GM13976 (cell line): Measurements from ENCODE around the gene DEDD2.

Experiments used
- DNase-seq: peaks from one replicate; pipeline ENCODE4 v3.0.0; 2012; ENCODE audit warnings: low spot score
- in situ Hi-C: fragments of 300-500 bp; cut with MboI; formaldehyde crosslinking; loops from one replicate; pipeline ENCODE4 v1.12.0; 2022; ENCODE audit warnings: low sequenced_read_pairs, mixed read lengths, inconsistent platforms; ENCODE audit not compliant: unreplicated experiment
- TF ChIP-seq, protein P1 (sequence below): IDR thresholded peaks from 2 replicates; pipeline ENCODE4 v1.5.1; 2012; ENCODE audit warnings: borderline replicate concordance, mild to moderate bottlenecking; ENCODE audit not compliant: insufficient read depth; ENCODE audit errors: extremely low read depth, missing control alignments, control extremely low read depth

The DEDD2 gene

DNA sequence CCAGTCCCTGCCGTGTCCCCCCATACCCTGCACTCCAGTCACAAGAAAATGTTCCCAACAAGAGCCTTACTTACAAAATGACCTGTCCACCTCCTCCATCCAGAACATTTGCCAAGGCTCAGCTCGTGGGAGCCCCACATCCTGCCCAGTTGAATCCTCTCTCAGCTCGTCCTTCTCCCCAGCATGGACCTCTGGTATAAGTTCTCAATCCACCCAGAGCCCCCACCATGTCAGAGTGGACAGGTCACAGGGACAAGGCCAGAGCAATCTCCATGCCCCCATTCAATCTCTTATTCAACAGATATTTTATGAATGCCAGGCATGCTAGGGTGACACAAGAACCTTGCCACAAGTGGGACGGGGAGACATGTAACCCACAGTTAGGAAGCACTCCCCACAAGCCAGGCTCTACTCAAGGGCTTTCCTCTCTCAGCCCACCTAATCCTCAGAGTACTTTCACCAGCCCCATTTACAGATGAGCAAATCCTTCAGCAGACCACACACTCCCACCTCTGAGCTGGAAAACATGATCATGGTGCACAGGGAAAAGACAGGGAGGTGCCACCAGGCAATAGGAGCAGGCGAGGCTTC lies 15.1 kb downstream of the DEDD2 start:
- TF ChIP-seq, protein P1, sequence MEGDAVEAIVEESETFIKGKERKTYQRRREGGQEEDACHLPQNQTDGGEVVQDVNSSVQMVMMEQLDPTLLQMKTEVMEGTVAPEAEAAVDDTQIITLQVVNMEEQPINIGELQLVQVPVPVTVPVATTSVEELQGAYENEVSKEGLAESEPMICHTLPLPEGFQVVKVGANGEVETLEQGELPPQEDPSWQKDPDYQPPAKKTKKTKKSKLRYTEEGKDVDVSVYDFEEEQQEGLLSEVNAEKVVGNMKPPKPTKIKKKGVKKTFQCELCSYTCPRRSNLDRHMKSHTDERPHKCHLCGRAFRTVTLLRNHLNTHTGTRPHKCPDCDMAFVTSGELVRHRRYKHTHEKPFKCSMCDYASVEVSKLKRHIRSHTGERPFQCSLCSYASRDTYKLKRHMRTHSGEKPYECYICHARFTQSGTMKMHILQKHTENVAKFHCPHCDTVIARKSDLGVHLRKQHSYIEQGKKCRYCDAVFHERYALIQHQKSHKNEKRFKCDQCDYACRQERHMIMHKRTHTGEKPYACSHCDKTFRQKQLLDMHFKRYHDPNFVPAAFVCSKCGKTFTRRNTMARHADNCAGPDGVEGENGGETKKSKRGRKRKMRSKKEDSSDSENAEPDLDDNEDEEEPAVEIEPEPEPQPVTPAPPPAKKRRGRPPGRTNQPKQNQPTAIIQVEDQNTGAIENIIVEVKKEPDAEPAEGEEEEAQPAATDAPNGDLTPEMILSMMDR, result no peak
- in situ Hi-C loops, result no loop called here
- DNase-seq, result no peak

DNA sequence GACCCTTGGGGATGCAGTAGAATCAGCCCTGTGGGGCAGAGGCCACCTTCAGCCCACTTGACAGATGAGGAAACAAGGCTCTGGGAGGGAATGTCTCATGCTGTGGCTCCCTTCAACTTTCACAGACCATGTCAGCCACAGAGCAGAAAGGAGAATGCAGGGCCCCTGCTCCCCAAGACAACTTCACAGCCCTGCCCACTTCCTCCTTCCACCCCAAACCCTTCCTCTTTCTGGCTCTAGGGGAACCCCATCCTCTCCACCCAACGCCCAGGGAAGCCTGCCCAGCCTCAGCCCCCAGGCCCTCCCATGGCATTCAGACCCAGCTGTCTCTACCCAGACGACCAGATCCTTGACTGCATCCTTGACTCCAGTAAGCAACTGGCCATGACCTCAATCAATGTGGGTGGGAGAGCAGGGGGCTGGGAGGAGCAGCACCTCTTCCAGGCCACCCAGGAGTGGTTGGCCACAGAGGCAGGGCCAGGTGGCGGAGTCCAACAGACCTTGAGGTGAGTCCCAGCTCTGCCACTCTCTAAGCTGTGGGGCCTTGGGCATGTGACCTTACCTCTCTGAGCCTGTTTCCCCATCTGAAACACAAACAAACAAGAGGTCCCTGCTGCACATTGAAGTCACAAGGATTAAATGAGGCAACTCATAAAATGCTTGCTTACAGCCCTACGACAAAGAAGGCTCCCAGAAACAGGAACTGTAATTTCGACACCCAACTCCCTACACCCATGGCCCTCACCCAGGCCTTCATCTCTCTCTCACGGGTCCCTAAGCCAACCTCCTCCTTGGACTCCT lies 15.8 kb downstream of the DEDD2 start:
- TF ChIP-seq, protein P1, result no peak

DNA sequence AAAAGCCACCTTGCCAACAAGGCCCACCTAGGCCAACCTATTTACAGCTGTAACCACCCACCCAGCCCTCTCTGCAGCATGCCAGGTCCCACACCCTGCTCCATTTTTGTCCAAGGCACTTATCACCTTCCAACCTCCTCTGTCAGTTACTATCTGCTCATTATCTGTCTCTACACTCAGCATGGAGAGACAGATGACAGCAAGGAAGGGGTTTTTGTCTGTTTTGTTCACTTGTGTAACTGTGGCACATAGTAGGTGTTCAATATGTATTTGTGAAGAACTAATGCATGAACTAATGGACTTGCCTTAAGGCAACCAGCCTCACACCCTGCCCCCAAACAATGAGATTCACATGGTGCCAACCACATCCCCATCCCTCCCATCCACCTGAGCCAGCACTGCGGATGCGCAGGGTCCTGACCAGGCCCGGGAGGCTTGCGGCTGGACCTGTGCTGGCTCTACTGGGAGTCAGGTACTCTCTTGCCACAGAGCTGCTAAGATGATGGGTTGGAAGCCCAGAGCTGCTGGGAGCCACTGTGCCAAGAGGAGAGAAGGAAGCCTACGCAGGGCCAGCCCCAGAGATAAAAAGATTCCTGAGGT lies 17.3 kb downstream of the DEDD2 start:
- in situ Hi-C loops, result no loop called here
- TF ChIP-seq, protein P1, result no peak
- DNase-seq, result no peak

More for the DNA sequence above, 15.8 kb downstream of the DEDD2 start:
- in situ Hi-C loops, result no loop called here
- peak; percentile 88 for DNase-seq

DNA sequence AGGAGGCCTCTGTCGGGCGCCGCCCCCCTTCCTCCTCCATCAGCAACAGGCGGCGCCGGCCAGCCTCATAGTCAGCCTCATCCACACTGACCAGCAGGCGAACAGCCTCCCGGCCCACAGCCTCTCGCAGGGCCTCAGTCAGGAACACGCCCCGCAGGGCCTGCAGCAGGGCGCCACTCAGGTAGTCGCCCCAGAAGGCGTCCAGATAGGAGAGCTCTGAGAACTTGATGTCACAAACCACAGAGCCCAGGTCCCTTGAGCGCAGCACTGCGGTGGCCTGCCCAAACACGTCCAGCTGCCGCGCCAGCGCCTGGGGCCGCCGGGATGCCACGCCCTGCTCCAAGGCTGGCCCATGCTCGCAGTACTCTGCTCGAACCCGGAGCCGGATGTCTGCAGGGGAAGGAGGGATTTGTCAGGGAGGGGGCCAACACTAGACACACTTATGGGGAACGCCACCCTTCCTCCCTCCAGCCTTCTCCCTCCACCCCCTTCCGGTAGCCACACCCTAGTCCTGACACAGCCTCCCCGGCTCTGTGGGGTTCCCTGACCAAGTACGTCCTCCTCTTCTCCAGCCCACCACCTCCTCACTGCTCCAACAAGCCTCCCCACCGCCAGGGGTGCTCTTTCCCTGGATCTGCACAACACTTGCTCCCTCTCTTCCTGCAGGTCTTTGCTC lies 17.9 kb downstream of the DEDD2 start:
- peak; percentile 88 for DNase-seq
- in situ Hi-C loops, result loop anchor here (10.0 kb wide), 1 partner anchor 95 kb away; no protein-coding TSS in a partner anchor
- TF ChIP-seq, protein P1, result peak; percentile 53

DNA sequence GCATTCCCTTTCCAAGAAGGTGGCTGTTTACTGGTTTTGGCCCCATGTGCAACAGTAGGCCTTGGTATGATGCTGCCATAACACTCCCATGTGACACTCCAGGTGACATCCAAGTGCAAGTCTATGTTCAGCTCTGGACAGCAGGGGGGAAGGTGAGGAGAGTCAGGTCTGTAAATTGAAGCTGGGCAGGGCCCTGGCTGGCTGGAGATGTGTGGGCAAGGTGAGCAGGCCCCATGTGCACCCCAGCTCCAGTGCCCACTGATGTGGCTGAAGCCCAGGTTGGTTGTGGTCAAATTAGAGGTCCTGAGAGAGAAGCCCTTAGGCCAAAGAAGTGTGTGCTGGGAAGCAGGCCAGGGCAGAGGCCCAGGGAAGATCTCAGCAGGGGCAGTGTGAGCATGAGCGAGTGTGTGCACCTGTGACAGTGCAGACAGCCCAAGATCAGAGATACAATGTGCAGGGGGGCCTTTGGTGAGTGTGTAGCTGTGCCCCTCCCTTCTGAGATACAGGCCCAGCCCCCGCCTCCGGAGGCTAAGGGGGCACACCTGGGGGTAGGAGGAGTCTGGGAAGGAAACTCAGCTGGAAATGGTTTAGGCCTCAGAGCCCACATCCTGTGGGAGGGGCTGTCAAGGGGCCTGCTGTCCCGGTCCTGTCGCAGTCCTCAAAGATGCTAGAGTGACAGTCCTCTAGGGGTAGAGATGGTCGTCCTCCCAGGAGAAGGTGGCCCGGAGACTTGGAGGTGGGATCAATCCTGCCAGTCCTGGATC lies 18.6 kb downstream of the DEDD2 start:
- TF ChIP-seq, protein P1, result no peak
- in situ Hi-C loops, result loop anchor here (10.0 kb wide), 1 partner anchor 94 kb away; no protein-coding TSS in a partner anchor
- DNase-seq, result peak; percentile 86
